ENCODE results near the gene B4GALNT2.
A peak's percentile ranks its signal among the peaks of the same experiment; 100 is the strongest.
"Not testable (repeated sequence)": the region's sequence is repeated elsewhere in the genome, so short reads cannot be mapped to it uniquely, and the experiment has no call there.

Gene B4GALNT2

DNA sequence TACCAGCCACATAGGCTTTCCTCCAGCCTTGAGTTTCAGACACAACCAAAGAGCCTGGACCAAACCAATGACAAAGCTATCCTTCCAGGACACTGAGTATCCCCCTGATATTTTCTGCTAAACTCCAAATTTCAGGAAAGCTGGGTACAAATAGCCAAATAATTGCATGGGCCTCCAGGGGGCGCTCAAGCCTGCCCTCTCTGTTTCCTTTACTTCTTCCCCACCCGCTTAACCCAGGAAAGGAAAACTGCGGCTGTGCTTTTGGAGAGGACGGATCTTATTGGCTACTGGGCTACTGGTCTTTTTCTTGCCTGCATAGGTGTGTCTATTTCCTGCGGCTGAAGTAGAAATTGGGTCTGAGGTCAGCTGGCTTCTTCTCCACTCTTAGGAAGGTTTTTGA lies 47.7 kb downstream of the B4GALNT2 start:
- H3K4me3 Mint-ChIP-seq: no peak overlapping the region
- H3K9me3 Mint-ChIP-seq: peaks cover 12 to 15% of the 10 kb centered on the region in 2 donors

DNA sequence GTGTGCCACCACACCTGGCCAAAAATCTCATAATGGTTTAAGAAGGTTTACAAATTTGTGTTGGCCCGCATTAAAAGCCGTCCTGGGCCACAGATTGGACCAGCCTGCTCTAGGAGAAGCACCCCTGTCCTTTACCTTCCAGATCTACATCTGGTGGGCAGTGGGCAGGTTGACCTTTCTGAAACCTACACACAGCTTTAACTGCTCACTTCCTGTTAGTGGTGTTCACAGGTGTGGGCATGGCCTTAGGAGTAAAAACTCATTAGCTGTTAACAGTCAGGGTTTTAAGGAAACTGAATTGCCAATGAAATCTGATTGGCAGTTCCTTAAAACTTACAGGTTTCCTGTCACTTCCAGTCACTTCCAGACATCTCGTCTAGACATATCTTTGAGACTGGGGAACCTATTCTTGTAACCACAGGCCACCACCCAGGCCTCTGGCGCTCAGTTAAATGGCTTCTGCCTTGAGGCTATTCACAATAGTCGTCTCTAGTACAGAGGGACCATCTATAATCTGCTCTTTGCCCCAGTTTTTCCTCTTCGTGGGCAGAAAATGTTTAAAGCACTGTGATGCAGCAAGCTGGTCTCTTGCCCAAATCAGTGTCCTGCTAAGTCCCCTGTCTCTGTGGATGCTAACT lies 48.5 kb downstream of the B4GALNT2 start:
- Mint-ChIP-seq H3K9me3 (peaks cover 7 to 12% of the 10 kb centered on the region in 2 donors), H3K4me3 (no peak overlapping the region), H3K36me3 (peaks cover 8 to 10% of the 10 kb centered on the region in 2 donors), H3K27ac (no peak overlapping the region), H3K4me1 (peaks cover 2 to 9% of the 10 kb centered on the region in 2 donors), H3K27me3 (peaks cover 0 to 18% of the 10 kb centered on the region in 2 donors)
- ATAC-seq (replicated peaks) (peak; percentile 80 to 85), DNase-seq (no peak)

More for the DNA sequence above, 47.7 kb downstream of the B4GALNT2 start:
- Mint-ChIP-seq H3K27ac (no peak overlapping the region), H3K4me1 (peaks cover 2 to 9% of the 10 kb centered on the region in 2 donors), H3K27me3 (peaks cover 2 to 20% of the 10 kb centered on the region in 2 donors), H3K36me3 (peaks cover 11% of the 10 kb centered on the region in 2 donors)
- DNase-seq (peak; percentile 20), ATAC-seq (replicated peaks) (peak in 1 of 2 donors; percentile 48)

- no peak overlapping the region for H3K4me3 Mint-ChIP-seq
- H3K27me3 Mint-ChIP-seq: peaks cover 0 to 18% of the 10 kb centered on the region in 2 donors
- H3K27ac Mint-ChIP-seq: no peak overlapping the region
- peaks cover 2 to 9% of the 10 kb centered on the region in 2 donors for H3K4me1 Mint-ChIP-seq
- ATAC-seq (replicated peaks) (no peak), DNase-seq (no peak)
- H3K36me3 Mint-ChIP-seq: peaks cover 7 to 10% of the 10 kb centered on the region in 2 donors
- peaks cover 10 to 12% of the 10 kb centered on the region in 2 donors for H3K9me3 Mint-ChIP-seq
Observed at GRCh38 chr17:49183341-49183740, 50.8 kb downstream of the B4GALNT2 start.

- Mint-ChIP-seq H3K27ac (no peak overlapping the region), H3K4me1 (peaks cover 2 to 9% of the 10 kb centered on the region in 2 donors), H3K9me3 (peaks cover 10 to 12% of the 10 kb centered on the region in 2 donors), H3K36me3 (peaks cover 7 to 10% of the 10 kb centered on the region in 2 donors), H3K4me3 (no peak overlapping the region), H3K27me3 (peaks cover 0 to 18% of the 10 kb centered on the region in 2 donors)
- DNase-seq: no peak
- ATAC-seq (replicated peaks): no peak
Observed at GRCh38 chr17:49183801-49184200, 51.2 kb downstream of the B4GALNT2 start.

DNA sequence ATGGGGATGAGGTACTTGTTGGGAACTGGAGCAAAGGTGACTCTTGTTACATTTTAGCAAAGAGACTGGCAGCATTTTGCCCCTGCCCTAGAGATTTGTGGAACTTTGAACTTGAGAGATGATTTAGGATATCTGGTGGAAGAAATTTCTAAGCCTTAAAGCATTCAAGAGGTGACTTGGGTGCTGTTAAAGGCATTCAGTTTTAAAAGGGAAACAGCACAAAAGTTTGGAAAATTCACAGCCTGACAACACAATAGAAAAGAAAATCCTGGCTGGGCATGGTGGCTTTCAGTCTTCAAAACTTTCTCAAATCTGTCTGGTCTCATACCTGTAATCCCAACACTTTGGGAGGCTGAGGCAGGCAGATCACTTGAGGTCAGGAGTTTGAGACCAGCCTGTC lies 52.0 kb downstream of the B4GALNT2 start:
- not testable (repeated sequence) for H3K36me3 Mint-ChIP-seq; DNase-seq; H3K4me1 Mint-ChIP-seq; H3K4me3 Mint-ChIP-seq; H3K27ac Mint-ChIP-seq; ATAC-seq (replicated peaks)
- H3K27me3 Mint-ChIP-seq: peaks cover 0 to 18% of the 10 kb centered on the region in 2 donors
- peaks cover 10 to 12% of the 10 kb centered on the region in 2 donors for H3K9me3 Mint-ChIP-seq

DNA sequence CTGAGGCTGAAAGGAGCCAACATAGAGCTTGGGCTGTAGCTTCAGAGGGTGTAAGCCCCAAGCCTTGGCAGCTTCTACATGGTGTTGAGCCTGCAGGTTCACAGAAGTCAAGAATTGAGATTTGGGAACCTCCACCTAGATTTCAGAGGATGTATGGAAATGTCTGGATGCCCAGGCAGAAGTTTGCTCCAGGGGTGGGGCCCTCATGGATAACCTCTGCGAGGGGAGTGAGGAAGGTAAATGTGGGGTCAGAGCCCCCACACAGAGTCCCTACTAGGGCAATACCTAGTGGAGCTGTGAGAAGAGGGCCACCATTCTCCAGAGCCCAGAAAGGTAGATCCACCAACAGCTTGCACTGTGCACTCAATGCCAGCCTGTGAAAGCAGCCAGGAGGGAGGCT lies 52.8 kb downstream of the B4GALNT2 start:
- ATAC-seq (replicated peaks); H3K36me3 Mint-ChIP-seq; DNase-seq; H3K4me3 Mint-ChIP-seq; H3K27ac Mint-ChIP-seq: not testable (repeated sequence)
- Mint-ChIP-seq H3K4me1 (peaks cover 3 to 15% of the 10 kb centered on the region in 2 donors), H3K27me3 (peaks cover 0 to 18% of the 10 kb centered on the region in 2 donors), H3K9me3 (peaks cover 10 to 12% of the 10 kb centered on the region in 2 donors)

- Mint-ChIP-seq H3K36me3 (peaks cover 14 to 15% of the 10 kb centered on the region in 2 donors), H3K9me3 (peaks cover 10 to 14% of the 10 kb centered on the region in 2 donors), H3K4me1 (peaks cover 13 to 17% of the 10 kb centered on the region in 2 donors), H3K4me3 (no peak overlapping the region), H3K27ac (no peak overlapping the region), H3K27me3 (peaks cover 5 to 13% of the 10 kb centered on the region in 2 donors)
- DNase-seq (no peak), ATAC-seq (replicated peaks) (no peak)
Observed at GRCh38 chr17:49187301-49187700, 54.7 kb downstream of the B4GALNT2 start.

DNA sequence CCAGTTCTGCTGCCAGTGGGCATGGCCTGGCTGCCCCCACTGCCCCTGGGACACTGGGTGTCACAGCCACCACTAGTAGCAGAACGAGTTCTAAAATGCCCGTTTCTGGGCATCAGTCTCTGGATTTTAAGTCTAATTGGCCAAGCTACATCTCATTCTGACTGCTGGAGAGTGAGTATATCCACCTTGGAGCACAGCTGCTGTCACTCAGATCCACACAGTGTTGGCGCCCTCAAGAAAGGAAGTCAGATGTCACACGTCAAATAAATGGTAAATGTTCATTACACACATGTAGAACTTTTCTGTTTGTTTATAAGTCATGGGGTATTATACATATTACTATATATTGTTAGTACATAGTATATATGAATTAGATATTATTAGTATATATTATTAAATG lies 58.4 kb downstream of the B4GALNT2 start:
- ATAC-seq (replicated peaks) (no peak), DNase-seq (no peak)
- peaks cover 10 to 12% of the 10 kb centered on the region in 2 donors for H3K36me3 Mint-ChIP-seq
- H3K27ac Mint-ChIP-seq: no peak overlapping the region
- no peak overlapping the region for H3K4me3 Mint-ChIP-seq
- peaks cover 7 to 8% of the 10 kb centered on the region in 2 donors for H3K27me3 Mint-ChIP-seq
- peaks cover 4% of the 10 kb centered on the region in 2 donors for H3K9me3 Mint-ChIP-seq
- peaks cover 29 to 41% of the 10 kb centered on the region in 2 donors for H3K4me1 Mint-ChIP-seq

DNA sequence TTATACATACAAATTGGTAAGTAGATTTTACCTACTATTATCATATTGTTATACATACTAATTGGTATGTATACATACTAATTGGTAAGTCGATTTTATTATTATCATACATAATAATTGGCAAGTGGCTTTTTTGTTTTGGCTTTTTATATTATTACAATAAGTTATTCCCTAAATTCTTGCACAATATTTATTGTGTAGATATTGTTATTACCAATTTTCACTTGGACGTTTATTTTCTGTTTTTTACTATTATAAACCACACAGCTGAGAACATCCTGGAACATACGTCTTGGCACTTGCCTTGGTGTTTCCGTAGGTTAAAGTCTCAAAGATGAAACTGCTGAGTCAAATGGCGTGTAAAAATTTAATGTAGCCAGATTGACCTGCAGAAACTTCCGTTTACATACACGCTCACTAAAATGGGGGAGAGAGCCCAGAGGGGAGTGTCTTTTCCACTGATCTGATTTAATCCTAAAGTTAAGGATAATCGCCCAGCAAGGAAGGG lies 58.9 kb downstream of the B4GALNT2 start:
- H3K27me3 Mint-ChIP-seq: peaks cover 7 to 8% of the 10 kb centered on the region in 2 donors
- peaks cover 8 to 12% of the 10 kb centered on the region in 2 donors for H3K36me3 Mint-ChIP-seq
- peak overlapping the region; percentile 90 to 97 for H3K4me3 Mint-ChIP-seq
- H3K27ac Mint-ChIP-seq: peak overlapping the region; percentile 99
- H3K4me1 Mint-ChIP-seq: peaks cover 29 to 41% of the 10 kb centered on the region in 2 donors
- DNase-seq: no peak
- peaks cover 0 to 3% of the 10 kb centered on the region in 2 donors for H3K9me3 Mint-ChIP-seq
- ATAC-seq (replicated peaks): peak; percentile 4 to 6

- H3K36me3 Mint-ChIP-seq: peaks cover 8 to 12% of the 10 kb centered on the region in 2 donors
- peak; percentile 82 for DNase-seq
- peak overlapping the region; percentile 99 for H3K27ac Mint-ChIP-seq
- peak overlapping the region; percentile 90 to 97 for H3K4me3 Mint-ChIP-seq
- H3K4me1 Mint-ChIP-seq: peaks cover 29 to 41% of the 10 kb centered on the region in 2 donors
- H3K27me3 Mint-ChIP-seq: peaks cover 7 to 8% of the 10 kb centered on the region in 2 donors
- H3K9me3 Mint-ChIP-seq: peaks cover 0 to 3% of the 10 kb centered on the region in 2 donors
- ATAC-seq (replicated peaks): peak; percentile 60
Observed at GRCh38 chr17:49191917-49192741, 59.6 kb downstream of the B4GALNT2 start.

GRCh38 chr17:49193513-49194296 lies 61.1 kb downstream of the B4GALNT2 start:
- peaks cover 0 to 3% of the 10 kb centered on the region in 2 donors for H3K9me3 Mint-ChIP-seq
- peak; percentile 33 to 39 for ATAC-seq (replicated peaks)
- peaks cover 29 to 41% of the 10 kb centered on the region in 2 donors for H3K4me1 Mint-ChIP-seq
- H3K27me3 Mint-ChIP-seq: peaks cover 7 to 8% of the 10 kb centered on the region in 2 donors
- peak overlapping the region; percentile 99 for H3K27ac Mint-ChIP-seq
- peak; percentile 74 for DNase-seq
- H3K4me3 Mint-ChIP-seq: peak overlapping the region; percentile 90 to 97
- peaks cover 8 to 12% of the 10 kb centered on the region in 2 donors for H3K36me3 Mint-ChIP-seq

DNA sequence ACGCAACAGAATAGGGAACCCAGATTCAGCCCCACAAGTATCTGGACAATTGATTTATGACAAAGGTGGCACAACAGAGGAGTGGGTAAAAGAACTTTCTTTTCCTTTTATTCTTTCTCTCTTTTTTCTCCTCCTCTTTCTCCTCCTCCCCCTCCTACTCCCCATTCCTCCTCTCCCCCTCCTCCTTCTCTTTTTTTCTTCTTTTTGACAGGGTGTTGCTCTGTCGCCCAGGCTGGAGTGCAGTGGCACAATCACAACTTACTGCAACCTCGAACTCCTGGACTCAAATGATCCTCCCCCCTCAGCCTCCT lies 61.7 kb downstream of the B4GALNT2 start:
- no peak for DNase-seq
- peaks cover 29 to 41% of the 10 kb centered on the region in 2 donors for H3K4me1 Mint-ChIP-seq
- H3K27me3 Mint-ChIP-seq: peaks cover 7 to 8% of the 10 kb centered on the region in 2 donors
- H3K27ac Mint-ChIP-seq: peak overlapping the region; percentile 70
- H3K4me3 Mint-ChIP-seq: peak overlapping the region; percentile 90 to 97
- H3K36me3 Mint-ChIP-seq: peaks cover 8 to 12% of the 10 kb centered on the region in 2 donors
- H3K9me3 Mint-ChIP-seq: peaks cover 0 to 3% of the 10 kb centered on the region in 2 donors
- ATAC-seq (replicated peaks): no peak

- H3K9me3 Mint-ChIP-seq: peaks cover 0 to 3% of the 10 kb centered on the region in 2 donors
- peaks cover 7 to 8% of the 10 kb centered on the region in 2 donors for H3K27me3 Mint-ChIP-seq
- no peak overlapping the region for H3K27ac Mint-ChIP-seq
- ATAC-seq (replicated peaks) (no peak), DNase-seq (no peak)
- peaks cover 8 to 12% of the 10 kb centered on the region in 2 donors for H3K36me3 Mint-ChIP-seq
- H3K4me3 Mint-ChIP-seq: no peak overlapping the region
- H3K4me1 Mint-ChIP-seq: peaks cover 26 to 33% of the 10 kb centered on the region in 2 donors
Observed at GRCh38 chr17:49195751-49196150, 63.2 kb downstream of the B4GALNT2 start.
